ENCODE measurements around the gene TENM4. TPM values are rescaled to one million over a fixed set of nuclear protein-coding genes. Genes with fewer than 3 reads are reported as not detected.

TENM4 gene
- total RNA-seq, 4 donors from 2014 or later, result 31.4 to 44.5 (median 38.0) TPM

DNA sequence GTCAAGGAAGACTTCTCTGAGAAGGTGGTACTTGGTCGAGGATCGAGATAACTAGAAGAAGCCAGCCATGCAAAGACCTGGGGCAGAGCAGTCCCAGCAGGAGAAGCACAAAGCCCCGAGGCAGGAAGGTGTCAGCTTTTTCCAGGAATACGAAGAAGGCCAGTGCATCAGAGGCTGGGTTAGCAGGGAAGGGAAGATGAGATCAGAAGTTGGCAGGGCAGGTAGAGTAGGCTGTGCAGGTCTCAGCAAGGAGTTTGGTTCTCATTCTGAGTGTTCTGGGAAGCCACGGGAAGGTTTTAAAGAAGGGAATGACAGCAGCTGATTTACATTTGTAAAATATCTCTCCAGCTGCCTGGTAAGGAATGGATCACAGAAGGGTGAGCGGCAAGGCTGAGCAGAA lies 111.3 kb downstream of the TENM4 start:
- Histone ChIP-seq H3K4me3 (no peak overlapping the region), H3K4me1 (peaks cover 5% of the 10 kb centered on the region), H3K27me3 (no peaks in the 10 kb centered on the region), H3K9me3 (no peaks in the 10 kb centered on the region), H3K27ac (no peak overlapping the region), H3K36me3 (no peaks in the 10 kb centered on the region)
- WGBS, result 47% methylated on average over 6 of the region's 6 CpGs
- DNase-seq (ENCODE audit: low spot score in 2 of 2), result no peak
- TF ChIP-seq, protein P1, sequence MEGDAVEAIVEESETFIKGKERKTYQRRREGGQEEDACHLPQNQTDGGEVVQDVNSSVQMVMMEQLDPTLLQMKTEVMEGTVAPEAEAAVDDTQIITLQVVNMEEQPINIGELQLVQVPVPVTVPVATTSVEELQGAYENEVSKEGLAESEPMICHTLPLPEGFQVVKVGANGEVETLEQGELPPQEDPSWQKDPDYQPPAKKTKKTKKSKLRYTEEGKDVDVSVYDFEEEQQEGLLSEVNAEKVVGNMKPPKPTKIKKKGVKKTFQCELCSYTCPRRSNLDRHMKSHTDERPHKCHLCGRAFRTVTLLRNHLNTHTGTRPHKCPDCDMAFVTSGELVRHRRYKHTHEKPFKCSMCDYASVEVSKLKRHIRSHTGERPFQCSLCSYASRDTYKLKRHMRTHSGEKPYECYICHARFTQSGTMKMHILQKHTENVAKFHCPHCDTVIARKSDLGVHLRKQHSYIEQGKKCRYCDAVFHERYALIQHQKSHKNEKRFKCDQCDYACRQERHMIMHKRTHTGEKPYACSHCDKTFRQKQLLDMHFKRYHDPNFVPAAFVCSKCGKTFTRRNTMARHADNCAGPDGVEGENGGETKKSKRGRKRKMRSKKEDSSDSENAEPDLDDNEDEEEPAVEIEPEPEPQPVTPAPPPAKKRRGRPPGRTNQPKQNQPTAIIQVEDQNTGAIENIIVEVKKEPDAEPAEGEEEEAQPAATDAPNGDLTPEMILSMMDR (IDR thresholded peaks at IDR 0.05), result no peak
- TF ChIP-seq POLR2A (IDR thresholded peaks at IDR 0.05), result no peak
- no peak for TF ChIP-seq EP300 (IDR thresholded peaks at IDR 0.05)
- no peak for TF ChIP-seq POLR2AphosphoS5 (IDR thresholded peaks at IDR 0.05)

DNA sequence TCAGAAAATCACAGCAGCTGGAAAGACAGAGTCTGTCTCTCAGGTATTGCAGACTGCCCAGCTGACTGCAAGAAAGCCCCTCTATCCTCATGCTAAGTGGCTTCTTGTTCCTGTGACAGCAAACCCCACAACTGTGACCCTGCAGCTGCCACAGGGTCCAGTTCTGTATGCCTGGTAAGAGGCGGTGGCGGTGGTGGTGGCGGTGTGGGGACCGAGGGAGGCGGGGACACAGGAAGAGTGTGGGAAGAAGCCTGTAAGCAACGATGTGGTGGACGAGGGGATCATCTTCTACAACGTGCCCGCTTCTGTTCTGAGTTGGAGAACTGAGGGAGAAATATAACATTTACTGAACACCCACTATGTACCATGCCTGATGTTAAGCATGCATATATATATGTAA lies 112.4 kb downstream of the TENM4 start:
- DNase-seq (ENCODE audit: low spot score in 2 of 2), result no peak
- TF ChIP-seq POLR2A (IDR thresholded peaks at IDR 0.05), result no peak
- no peak for TF ChIP-seq POLR2AphosphoS5 (IDR thresholded peaks at IDR 0.05)
- TF ChIP-seq, protein P1 (IDR thresholded peaks at IDR 0.05), result no peak
- no peak for TF ChIP-seq EP300 (IDR thresholded peaks at IDR 0.05)

GRCh38 chr11:79325851-79326250 lies 115.0 kb downstream of the TENM4 start:
- WGBS, result 92% methylated on average over 10 of the region's 10 CpGs
- no peak overlapping the region for H3K4me3 ChIP-seq
- H3K27ac ChIP-seq, result no peak overlapping the region
- H3K36me3 ChIP-seq, result no peaks in the 10 kb centered on the region
- no peaks in the 10 kb centered on the region for H3K9me3 ChIP-seq
- H3K27me3 ChIP-seq, result no peaks in the 10 kb centered on the region
- no peak for DNase-seq (ENCODE audit: low spot score in 2 of 2)
- H3K4me1 ChIP-seq, result peaks cover 5% of the 10 kb centered on the region
- TF ChIP-seq EP300 (IDR thresholded peaks at IDR 0.05), result no peak
- no peak for TF ChIP-seq POLR2A (IDR thresholded peaks at IDR 0.05)
- no peak for TF ChIP-seq POLR2AphosphoS5 (IDR thresholded peaks at IDR 0.05)
- TF ChIP-seq, protein P1 (IDR thresholded peaks at IDR 0.05), result no peak

More for the DNA sequence above, 112.4 kb downstream of the TENM4 start:
- no peak overlapping the region for H3K27ac ChIP-seq
- H3K27me3 ChIP-seq, result no peaks in the 10 kb centered on the region
- no peaks in the 10 kb centered on the region for H3K9me3 ChIP-seq
- WGBS, result 91% methylated on average over 9 of the region's 9 CpGs
- H3K36me3 ChIP-seq, result no peaks in the 10 kb centered on the region
- no peak overlapping the region for H3K4me3 ChIP-seq
- H3K4me1 ChIP-seq, result peaks cover 5% of the 10 kb centered on the region

DNA sequence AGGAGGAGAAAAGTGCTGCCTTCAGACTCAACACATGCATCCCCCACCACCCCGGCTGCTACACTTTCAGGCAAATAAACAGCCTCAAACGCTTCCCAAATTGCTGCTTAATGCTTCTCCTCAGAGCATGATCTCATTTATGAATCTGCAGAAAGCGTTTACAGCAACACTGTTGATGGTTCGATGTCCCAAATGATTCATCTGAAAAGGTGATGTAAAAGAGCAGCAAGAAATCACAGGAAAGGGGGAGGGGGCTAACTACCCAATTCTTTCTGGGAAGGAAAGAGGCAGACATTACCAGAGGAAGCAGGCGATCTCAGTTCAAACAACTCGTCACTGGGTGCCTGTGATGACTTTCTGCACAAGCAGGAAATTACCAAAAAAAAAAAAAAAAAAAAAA lies 119.6 kb downstream of the TENM4 start:
- Histone ChIP-seq H3K9me3 (no peaks in the 10 kb centered on the region), H3K36me3 (no peaks in the 10 kb centered on the region), H3K27ac (no peak overlapping the region), H3K27me3 (no peaks in the 10 kb centered on the region), H3K4me1 (no peaks in the 10 kb centered on the region), H3K4me3 (no peak overlapping the region)
- DNase-seq (ENCODE audit: low spot score in 2 of 2), result no peak
- WGBS, result 72% methylated on average over 6 of the region's 6 CpGs
- TF ChIP-seq POLR2A (IDR thresholded peaks at IDR 0.05), result no peak
- TF ChIP-seq, protein P1 (IDR thresholded peaks at IDR 0.05), result no peak
- TF ChIP-seq POLR2AphosphoS5 (IDR thresholded peaks at IDR 0.05), result no peak
- no peak for TF ChIP-seq EP300 (IDR thresholded peaks at IDR 0.05)

GRCh38 chr11:79314906-79315689 lies 125.7 kb downstream of the TENM4 start:
- H3K27me3 ChIP-seq, result no peaks in the 10 kb centered on the region
- no peaks in the 10 kb centered on the region for H3K36me3 ChIP-seq
- H3K4me1 ChIP-seq, result no peaks in the 10 kb centered on the region
- H3K4me3 ChIP-seq, result no peak overlapping the region
- H3K27ac ChIP-seq, result no peak overlapping the region
- TF ChIP-seq, protein P1 (IDR thresholded peaks at IDR 0.05), result no peak
- TF ChIP-seq EP300 (IDR thresholded peaks at IDR 0.05), result no peak
- TF ChIP-seq POLR2A (IDR thresholded peaks at IDR 0.05), result no peak
- no peak for TF ChIP-seq POLR2AphosphoS5 (IDR thresholded peaks at IDR 0.05)
- H3K9me3 ChIP-seq, result no peaks in the 10 kb centered on the region
- no peak for DNase-seq (ENCODE audit: low spot score in 2 of 2)
- 75% methylated on average over 8 of the region's 8 CpGs for WGBS
